Body of pancreas (tissue), 4 donors: Measurements from ENCODE around the gene RFWD3. TPM values are rescaled to one million over a fixed set of nuclear protein-coding genes. Genes with fewer than 3 reads are reported as not detected.

ENCODE experiments used
- ATAC-seq: fragments of 150-250 bp; one replicate; pipeline ENCODE4 v1.9.1; 2016
- DNase-seq, 4 donors: peaks; one replicate each; pipeline ENCODE4 v3.0.0-alpha.2; 2019
- H3K27ac ChIP-seq, 4 donors: fragments of 200-600 bp; sonication (generic); 1 replicate in 3 of 4; 2 replicates in 1 of 4; pipeline versions ENCODE4 v1.5.1 to v1.6.1; 2016 to 2019; ENCODE audit warnings: mild to moderate bottlenecking in 1 of 4, mixed read lengths in 1 of 4, moderate library complexity in 1 of 4
- H3K27me3 ChIP-seq, 2 donors: fragments of 200-600 bp; sonication (generic); one replicate each; pipeline ENCODE4 v1.6.0; 2016; ENCODE audit warnings: mild to moderate bottlenecking in 1 of 2
- H3K36me3 ChIP-seq, 2 donors: fragments of 200-600 bp; sonication (generic); replicated peaks in 1 of 2; 2 replicates each; pipeline ENCODE4 v1.5.1; 2016; ENCODE audit warnings: low read depth in 2 of 2; ENCODE audit not compliant: insufficient read depth in 1 of 2
- H3K4me1 ChIP-seq: fragments of 200-600 bp; sonication (generic); one replicate; pipeline ENCODE4 v1.6.0; 2016
- H3K4me3 ChIP-seq, 2 donors: fragments of 200-600 bp; sonication (generic); 1 replicate in 1 of 2; 2 replicates in 1 of 2; pipeline ENCODE4 v1.5.1; 2016 to 2019
- H3K9me3 ChIP-seq, 3 donors: fragments of 200-600 bp; sonication (generic); 1 replicate in 2 of 3; 2 replicates in 1 of 3; pipeline ENCODE4 v1.5.1; 2016
- POLR2A ChIP-seq, 3 donors: fragments of 450-650 bp; IDR thresholded peaks; one replicate each; pipeline ENCODE4 v1.6.1; 2016; ENCODE audit warnings: antibody characterized with exemption in 3 of 3, mild to moderate bottlenecking in 2 of 3
- WGBS, 2 donors: methylation state at CpG; one replicate each; pipeline ENCODE4 v1.1.5; 2017; 5-methylcytosine and 5-hydroxymethylcytosine counted together
- intact Hi-C: fragments of 100-400 bp; cut with DNase I; formaldehyde crosslinking; loops from one replicate; pipeline ENCODE4 v1.15.1; 2023
- total RNA-seq, 2 donors: library from RNA; depleted of rRNA; stranded (reverse); fragments of >200 nt; gene quantifications; one replicate each; pipeline ENCODE4 v1.1.0, GENCODE V29; 2016
- TF ChIP-seq, protein P1 (sequence below), 7 experiments: fragments of 450-650 bp in 4 of 7; fragments of 200-600 bp in 3 of 7; sonication (generic) in 3 of 7; IDR thresholded peaks; one replicate each; pipeline ENCODE4 v1.5.1; 2016 to 2019; ENCODE audit warnings: antibody characterized with exemption in 7 of 7

The RFWD3 gene
- total RNA-seq, 2 donors from 2014 or later, result 10.5 to 12.2 TPM

DNA sequence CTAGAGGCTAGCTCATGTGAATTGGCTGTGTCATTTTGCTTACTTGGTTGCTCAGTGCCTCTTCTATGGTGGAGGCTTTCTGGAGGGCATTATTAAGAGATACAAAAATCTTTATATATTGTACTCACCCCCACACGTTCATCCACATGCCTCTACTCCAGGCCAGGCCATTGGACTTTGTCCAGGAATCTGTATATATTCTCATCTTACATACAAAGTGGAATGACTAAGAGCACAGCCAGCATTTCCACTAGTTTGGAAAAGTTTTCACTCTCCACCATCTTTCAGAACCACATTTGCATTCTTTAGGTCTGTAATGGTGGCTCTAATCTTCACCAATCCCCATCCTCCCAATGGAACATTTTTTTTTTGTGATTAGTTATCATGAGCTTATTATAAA is 55.0 kb downstream of the RFWD3 start:
- no peak overlapping the region for H3K4me3 ChIP-seq
- DNase-seq (no peak), ATAC-seq (no peak)
- no peaks in the 10 kb centered on the region for H3K36me3 ChIP-seq
- H3K27ac ChIP-seq, result no peak overlapping the region
- H3K4me1 ChIP-seq, result peaks cover 17% of the 10 kb centered on the region
- WGBS, 2 donors, result 69 to 71% methylated on average over 1 of the region's 1 CpG
- H3K9me3 ChIP-seq, result peaks cover 0 to 2% (median 0%) of the 10 kb centered on the region in 3 donors
- H3K27me3 ChIP-seq, result no peaks in the 10 kb centered on the region
- TF ChIP-seq POLR2A (IDR thresholded peaks at IDR 0.05), result no peak
- TF ChIP-seq, protein P1, sequence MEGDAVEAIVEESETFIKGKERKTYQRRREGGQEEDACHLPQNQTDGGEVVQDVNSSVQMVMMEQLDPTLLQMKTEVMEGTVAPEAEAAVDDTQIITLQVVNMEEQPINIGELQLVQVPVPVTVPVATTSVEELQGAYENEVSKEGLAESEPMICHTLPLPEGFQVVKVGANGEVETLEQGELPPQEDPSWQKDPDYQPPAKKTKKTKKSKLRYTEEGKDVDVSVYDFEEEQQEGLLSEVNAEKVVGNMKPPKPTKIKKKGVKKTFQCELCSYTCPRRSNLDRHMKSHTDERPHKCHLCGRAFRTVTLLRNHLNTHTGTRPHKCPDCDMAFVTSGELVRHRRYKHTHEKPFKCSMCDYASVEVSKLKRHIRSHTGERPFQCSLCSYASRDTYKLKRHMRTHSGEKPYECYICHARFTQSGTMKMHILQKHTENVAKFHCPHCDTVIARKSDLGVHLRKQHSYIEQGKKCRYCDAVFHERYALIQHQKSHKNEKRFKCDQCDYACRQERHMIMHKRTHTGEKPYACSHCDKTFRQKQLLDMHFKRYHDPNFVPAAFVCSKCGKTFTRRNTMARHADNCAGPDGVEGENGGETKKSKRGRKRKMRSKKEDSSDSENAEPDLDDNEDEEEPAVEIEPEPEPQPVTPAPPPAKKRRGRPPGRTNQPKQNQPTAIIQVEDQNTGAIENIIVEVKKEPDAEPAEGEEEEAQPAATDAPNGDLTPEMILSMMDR (IDR thresholded peaks at IDR 0.05), result no peak
- intact Hi-C loops, result loop anchor here (10.0 kb wide), 1 partner anchor 127 kb away; no protein-coding TSS in a partner anchor

DNA sequence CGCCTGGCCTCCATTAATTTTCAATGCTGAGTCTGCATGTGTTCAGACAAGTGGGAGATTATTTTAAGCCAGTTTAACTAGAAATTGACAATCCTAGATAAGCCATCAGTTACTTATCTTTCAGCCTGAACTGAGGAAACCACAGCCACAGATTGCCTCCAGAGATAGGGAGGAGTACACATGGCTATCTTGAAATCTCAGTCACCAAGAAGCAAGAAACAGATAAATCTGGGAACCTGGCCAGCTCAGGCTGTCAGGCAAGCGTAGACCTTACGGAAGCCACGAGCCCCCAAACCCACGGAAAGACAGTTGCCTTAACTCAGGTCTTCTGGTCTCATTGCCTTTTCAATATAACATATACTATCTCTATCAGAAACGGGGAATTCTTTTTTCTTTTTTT is 57.7 kb downstream of the RFWD3 start:
- no peak for DNase-seq
- peak overlapping the region in 1 of 4 donors; percentile 98 for H3K27ac ChIP-seq
- no peak for TF ChIP-seq POLR2A (IDR thresholded peaks at IDR 0.05)
- TF ChIP-seq, protein P1 (IDR thresholded peaks at IDR 0.05), result no peak
- peaks cover 36% of the 10 kb centered on the region for H3K4me1 ChIP-seq
- peaks cover 0 to 2% (median 0%) of the 10 kb centered on the region in 3 donors for H3K9me3 ChIP-seq
- WGBS, 2 donors, result 66 to 77% methylated on average over 6 of the region's 6 CpGs
- no peak for ATAC-seq
- no peaks in the 10 kb centered on the region for H3K27me3 ChIP-seq
- H3K36me3 ChIP-seq, result no peaks in the 10 kb centered on the region
- H3K4me3 ChIP-seq, result no peak overlapping the region
- intact Hi-C loops, result no loop called here

DNA sequence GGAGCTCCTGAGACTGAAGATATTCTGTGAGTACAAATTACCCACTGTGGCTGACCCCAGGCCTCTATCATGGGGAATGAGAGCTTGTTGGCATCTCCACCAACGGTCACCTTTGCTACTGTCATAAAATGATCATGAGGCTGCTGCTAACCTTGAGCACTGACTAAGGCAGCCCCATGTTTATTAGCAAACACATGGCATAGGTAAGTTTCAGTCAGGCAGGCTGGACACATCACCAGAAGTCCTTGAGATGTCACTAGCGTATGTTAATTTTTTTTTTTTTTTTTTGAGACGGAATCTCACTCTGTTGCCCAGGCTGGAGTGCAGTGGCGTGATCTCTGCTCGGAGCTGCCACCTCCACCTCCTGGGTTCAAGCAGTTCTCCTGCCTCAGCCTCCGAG is 58.3 kb downstream of the RFWD3 start:
- peak; percentile 31 to 68 (median 57) for DNase-seq
- WGBS, 2 donors, result 41 to 47% methylated on average over 5 to 6 of the region's 6 CpGs

DNA sequence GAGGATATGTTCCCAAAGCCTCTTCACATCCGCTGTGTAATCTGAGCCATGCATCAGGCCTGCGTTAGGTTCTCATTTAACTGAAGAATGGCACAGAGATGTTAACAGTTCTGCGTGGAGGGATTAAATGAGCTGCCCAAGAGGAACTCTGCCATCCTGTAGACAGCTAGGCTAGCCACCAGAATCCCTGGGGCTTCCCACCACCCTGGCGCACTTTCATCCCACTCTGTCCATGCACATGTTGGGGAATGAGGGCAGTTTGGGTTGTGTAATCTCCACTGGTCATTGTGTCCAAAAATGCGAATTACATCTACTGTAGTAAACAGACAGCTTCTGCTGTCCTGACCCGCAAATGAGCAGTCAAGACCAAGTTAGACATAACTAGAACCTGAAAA is 58.7 kb downstream of the RFWD3 start:
- Histone ChIP-seq H3K27ac (peak overlapping the region in 3 of 4 donors; percentile 57 to 98 (median 96)), H3K36me3 (no peaks in the 10 kb centered on the region), H3K4me1 (peaks cover 46% of the 10 kb centered on the region), H3K4me3 (no peak overlapping the region), H3K9me3 (peaks cover 0 to 2% (median 0%) of the 10 kb centered on the region in 3 donors), H3K27me3 (no peaks in the 10 kb centered on the region)
- DNase-seq (no peak), ATAC-seq (no peak)
- WGBS, 2 donors, result 77 to 81% methylated on average over 6 of the region's 6 CpGs
- intact Hi-C loops, result no loop called here
- no peak for TF ChIP-seq POLR2A (IDR thresholded peaks at IDR 0.05)
- TF ChIP-seq, protein P1 (IDR thresholded peaks at IDR 0.05), result no peak

More for the DNA sequence above, 58.3 kb downstream of the RFWD3 start:
- TF ChIP-seq, protein P1 (IDR thresholded peaks at IDR 0.05), result no peak
- no peak for TF ChIP-seq POLR2A (IDR thresholded peaks at IDR 0.05)
- H3K9me3 ChIP-seq, result peaks cover 0 to 2% (median 0%) of the 10 kb centered on the region in 3 donors
- H3K36me3 ChIP-seq, result no peaks in the 10 kb centered on the region
- intact Hi-C loops, result no loop called here
- peak; percentile 36 for ATAC-seq
- peaks cover 42% of the 10 kb centered on the region for H3K4me1 ChIP-seq
- no peaks in the 10 kb centered on the region for H3K27me3 ChIP-seq
- H3K27ac ChIP-seq, result peak overlapping the region in 3 of 4 donors; percentile 57 to 98 (median 96)
- H3K4me3 ChIP-seq, result no peak overlapping the region

DNA sequence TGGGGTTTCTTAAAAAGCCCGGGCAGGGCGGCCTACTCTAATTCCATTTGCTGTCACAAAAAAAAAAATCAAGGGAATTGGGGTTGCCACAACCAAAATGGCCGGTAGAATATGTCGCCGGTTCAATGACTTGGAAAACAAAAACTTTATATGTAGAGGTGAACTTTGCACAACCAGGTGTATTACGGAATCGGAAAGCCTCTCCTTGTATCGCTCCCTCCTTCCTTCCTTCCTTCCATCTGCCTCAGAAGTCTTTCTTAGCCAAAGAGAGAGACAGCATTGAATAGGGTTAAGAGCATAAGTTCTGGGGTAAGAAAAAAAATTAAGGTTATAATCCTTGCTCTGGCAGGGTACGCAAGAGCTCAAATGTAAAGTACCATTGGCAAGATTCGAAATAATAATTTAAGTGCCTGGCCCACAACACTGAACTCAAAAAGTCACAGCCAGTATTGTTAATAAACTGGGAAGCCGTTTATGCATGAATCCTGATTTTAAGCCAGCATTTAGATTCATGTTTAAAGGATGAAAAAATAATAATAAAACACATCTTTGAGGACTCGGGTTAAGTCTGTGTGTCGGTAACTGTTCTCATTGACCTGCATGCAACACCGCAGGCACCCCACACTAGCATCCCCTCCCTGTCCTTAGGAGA is 59.2 kb downstream of the RFWD3 start:
- H3K36me3 ChIP-seq, result no peaks in the 10 kb centered on the region
- peak overlapping the region; percentile 92 to 98 (median 95) for H3K27ac ChIP-seq
- 22 to 26% methylated on average over 14 of the region's 14 CpGs for WGBS, 2 donors
- TF ChIP-seq POLR2A (IDR thresholded peaks at IDR 0.05), result no peak
- TF ChIP-seq, protein P1 (IDR thresholded peaks at IDR 0.05), result peak in 1 of 7 experiments; percentile 4
- peak overlapping the region; percentile 57 to 84 for H3K4me3 ChIP-seq
- H3K9me3 ChIP-seq, result peaks cover 0 to 2% (median 0%) of the 10 kb centered on the region in 3 donors
- ATAC-seq (peak; percentile 58), DNase-seq (no peak)
- H3K27me3 ChIP-seq, result no peaks in the 10 kb centered on the region
- intact Hi-C loops, result no loop called here
- peaks cover 49% of the 10 kb centered on the region for H3K4me1 ChIP-seq
